H1 (cell line): Measurements from ENCODE around the gene LSM11. TPM values are rescaled to one million over a fixed set of nuclear protein-coding genes. Genes with fewer than 3 reads are reported as not detected.

Experiments
- CTCF ChIA-PET: fragments of 300-600 bp; sonication (Branson Sonifier 250); formaldehyde crosslinking; loops from one replicate; lab custom pipeline; 2021; ENCODE audit not compliant: partially characterized antibody; lab: Charles Lee
- POLR2A ChIA-PET: fragments of 300-600 bp; sonication (Branson Sonifier 250); formaldehyde crosslinking; loops from one replicate; lab custom pipeline; 2021; ENCODE audit warnings: inconsistent platforms; ENCODE audit not compliant: partially characterized antibody; lab: Charles Lee
- DNase-seq, 2 experiments: peaks; one replicate each; pipeline versions ENCODE4 v3.0.0 to v3.0.0-alpha.2; 2010 to 2022; ENCODE audit warnings: low spot score in 2 of 2, low read depth in 1 of 2, mixed read lengths in 1 of 2
- FAIRE-seq: peaks from 2 replicates; lab custom pipeline; 2011; peaks lifted over from hg19 to GRCh38; lab: Jason Lieb, UNC
- H2AFZ ChIP-seq: 2 replicates; pipeline ENCODE4 v1.8.1; 2012; ENCODE audit warnings: low read length, inconsistent platforms
- H2AK5ac ChIP-seq: 2 replicates; pipeline ENCODE4 v1.6.1; 2013; ENCODE audit warnings: low read depth, low read length
- H2BK120ac ChIP-seq: replicated peaks from 2 replicates; pipeline ENCODE3; 2013; ENCODE audit warnings: low read depth, low read length, inconsistent platforms
- H2BK12ac ChIP-seq: 2 replicates; pipeline ENCODE4 v1.6.1; 2013; ENCODE audit warnings: low read depth, low read length
- H2BK15ac ChIP-seq: 2 replicates; pipeline ENCODE4 v1.6.1; 2013; ENCODE audit warnings: low read length
- H2BK20ac ChIP-seq: 2 replicates; pipeline ENCODE4 v1.6.1; 2013; ENCODE audit warnings: low read length
- H2BK5ac ChIP-seq: 2 replicates; pipeline ENCODE4 v1.6.1; 2013; ENCODE audit warnings: low read depth, low read length
- H3K14ac ChIP-seq: 2 replicates; pipeline ENCODE4 v1.6.1; 2013; ENCODE audit warnings: inconsistent platforms; ENCODE audit not compliant: insufficient read length
- H3K18ac ChIP-seq: 2 replicates; pipeline ENCODE4 v1.6.1; 2013; ENCODE audit warnings: low read length; ENCODE audit errors: extremely low read depth
- H3K23ac ChIP-seq: 2 replicates; pipeline ENCODE4 v1.6.1; 2013; ENCODE audit warnings: inconsistent platforms; ENCODE audit not compliant: insufficient read length
- H3K23me2 ChIP-seq: 2 replicates; pipeline ENCODE4 v1.6.1; 2013; ENCODE audit warnings: low read depth, low read length
- H3K27ac ChIP-seq: 2 replicates; pipeline ENCODE4 v1.6.1; 2011; ENCODE audit warnings: low read depth, low read length, inconsistent platforms
- H3K27me3 ChIP-seq, 4 experiments: replicated peaks in 1 of 4; 1 replicate in 1 of 4; 2 replicates in 3 of 4; pipeline versions ENCODE4 v1.6.1 to v1.8.1; 2011 to 2013; ENCODE audit warnings: low read length in 3 of 4, mild to moderate bottlenecking in 3 of 4, inconsistent platforms in 2 of 4, mixed read lengths in 2 of 4, moderate library complexity in 1 of 4; ENCODE audit not compliant: control insufficient read depth in 3 of 4, insufficient read depth in 3 of 4; ENCODE audit errors: extremely low read depth in 1 of 4
- H3K36me3 ChIP-seq, 4 experiments: 2 replicates each; pipeline versions ENCODE4 v1.6.1 to v1.8.1; 2011 to 2013; ENCODE audit warnings: mild to moderate bottlenecking in 4 of 4, low read length in 3 of 4, moderate library complexity in 2 of 4, control low read depth in 1 of 4, inconsistent platforms in 1 of 4; ENCODE audit not compliant: insufficient read depth in 4 of 4, control insufficient read depth in 2 of 4
- H3K4ac ChIP-seq: replicated peaks from 2 replicates; pipeline ENCODE3; 2013; ENCODE audit warnings: low read length, low read depth, mixed read lengths, inconsistent platforms; ENCODE audit not compliant: insufficient read length
- H3K4me1 ChIP-seq, 4 experiments: replicated peaks in 1 of 4; 1 replicate in 1 of 4; 2 replicates in 3 of 4; pipeline versions ENCODE4 v1.6.1 to v1.8.1; 2011 to 2013; ENCODE audit warnings: low read length in 3 of 4, inconsistent platforms in 2 of 4, mixed read lengths in 1 of 4; ENCODE audit not compliant: insufficient read depth in 4 of 4, control insufficient read depth in 3 of 4
- H3K4me2 ChIP-seq, 2 experiments: 2 replicates each; pipeline versions ENCODE4 v1.6.1 to v1.8.1; 2011 to 2013; ENCODE audit warnings: low read depth in 2 of 2, low read length in 2 of 2, control low read depth in 1 of 2, inconsistent platforms in 1 of 2, mild to moderate bottlenecking in 1 of 2; ENCODE audit not compliant: insufficient read depth in 1 of 2
- H3K4me3 ChIP-seq, 4 experiments: fragments of 200-600, 300-600 bp in 1 of 4; sonication (generic), shearing (Covaris generic), sonication (Bioruptor Twin) in 1 of 4; 2 replicates each; pipeline versions ENCODE4 v1.5.1 to v1.8.1; 2011 to 2016; ENCODE audit warnings: low read length in 4 of 4, low read depth in 3 of 4, control low read depth in 2 of 4, inconsistent platforms in 2 of 4, mild to moderate bottlenecking in 2 of 4, mixed read lengths in 1 of 4, moderate library complexity in 1 of 4; ENCODE audit not compliant: insufficient read depth in 2 of 4; ENCODE audit errors: extremely low read depth in 1 of 4
- H3K56ac ChIP-seq: replicated peaks from 2 replicates; pipeline ENCODE3; 2013; ENCODE audit warnings: low read depth, mild to moderate bottlenecking, mixed read lengths, low read length, inconsistent platforms; ENCODE audit not compliant: insufficient read length
- H3K79me1 ChIP-seq: 2 replicates; pipeline ENCODE4 v1.6.1; 2013; ENCODE audit warnings: low read depth, low read length, control low read depth
- H3K79me2 ChIP-seq, 2 experiments: 2 replicates each; pipeline versions ENCODE4 v1.6.1 to v1.8.1; 2012 to 2013; ENCODE audit warnings: low read length in 2 of 2, mild to moderate bottlenecking in 2 of 2, inconsistent platforms in 1 of 2; ENCODE audit not compliant: insufficient read depth in 2 of 2, control insufficient read depth in 1 of 2
- H3K9ac ChIP-seq, 4 experiments: replicated peaks in 1 of 4; 1 replicate in 1 of 4; 2 replicates in 3 of 4; pipeline versions ENCODE4 v1.6.1 to v1.8.1; 2011 to 2013; ENCODE audit warnings: low read depth in 3 of 4, low read length in 3 of 4, control low read depth in 2 of 4, mild to moderate bottlenecking in 2 of 4, moderate library complexity in 2 of 4, inconsistent platforms in 1 of 4; ENCODE audit errors: extremely low read depth in 1 of 4
- H3K9me3 ChIP-seq, 2 experiments: 2 replicates each; pipeline versions ENCODE4 v1.6.1 to v1.8.1; 2012 to 2013; ENCODE audit warnings: mild to moderate bottlenecking in 2 of 2, moderate library complexity in 2 of 2, control low read depth in 1 of 2, inconsistent platforms in 1 of 2, low read depth in 1 of 2, low read length in 1 of 2, mixed read lengths in 1 of 2; ENCODE audit not compliant: insufficient read depth in 2 of 2
- H4K20me1 ChIP-seq, 2 experiments: replicated peaks in 1 of 2; 2 replicates each; pipeline versions ENCODE3 to v1.8.1; 2011 to 2013; ENCODE audit warnings: inconsistent platforms in 2 of 2, low read length in 2 of 2, mild to moderate bottlenecking in 1 of 2; ENCODE audit not compliant: insufficient read depth in 2 of 2, control insufficient read depth in 1 of 2
- H4K5ac ChIP-seq: 2 replicates; pipeline ENCODE4 v1.6.1; 2013; ENCODE audit warnings: low read length, low read depth, mixed read lengths, inconsistent platforms; ENCODE audit not compliant: insufficient read length
- H4K8ac ChIP-seq: 2 replicates; pipeline ENCODE4 v1.8.0; 2013; ENCODE audit warnings: mild to moderate bottlenecking, moderate library complexity, low read length, inconsistent platforms; ENCODE audit not compliant: insufficient read depth; ENCODE audit errors: extremely low read depth
- H4K91ac ChIP-seq: replicated peaks from 2 replicates; pipeline ENCODE3; 2013; ENCODE audit warnings: low read length, mixed read lengths, inconsistent platforms; ENCODE audit not compliant: insufficient read length
- BACH1 ChIP-seq: IDR thresholded peaks from 2 replicates; pipeline ENCODE4 v1.6.1; 2012; ENCODE audit warnings: low read length, improper control_type of control experiment
- CHD2 ChIP-seq: IDR thresholded peaks from 2 replicates; pipeline ENCODE4 v1.6.1; 2012; ENCODE audit warnings: low read length, improper control_type of control experiment
- POLR2A ChIP-seq, 2 experiments: IDR thresholded peaks; 1 replicate in 1 of 2; 2 replicates in 1 of 2; pipeline ENCODE4 v1.6.1; 2011; ENCODE audit warnings: low read depth in 2 of 2, low read length in 2 of 2, mild to moderate bottlenecking in 2 of 2; ENCODE audit errors: control extremely low read depth in 1 of 2
- RXRA ChIP-seq: IDR thresholded peaks from 2 replicates; pipeline ENCODE4 v1.6.1; 2011; ENCODE audit warnings: low read depth, mild to moderate bottlenecking, low read length, moderate library complexity; ENCODE audit not compliant: insufficient read depth
- SIX5 ChIP-seq: IDR thresholded peaks from 2 replicates; pipeline ENCODE4 v1.6.1; 2011; ENCODE audit warnings: mild to moderate bottlenecking, low read depth, low read length
- SP2 ChIP-seq: IDR thresholded peaks from 2 replicates; pipeline ENCODE4 v1.6.1; 2012; ENCODE audit warnings: mild to moderate bottlenecking, low read length, inconsistent platforms
- WGBS, 2 experiments: shearing (Covaris generic) in 1 of 2; methylation state at CpG; one replicate each; pipeline versions ENCODE4 v1.1.6 to v1.1.7; 2013 to 2015; ENCODE audit warnings: low lambda C conversion rate in 2 of 2, mixed read lengths in 2 of 2, inconsistent platforms in 1 of 2, low coverage in 1 of 2, missing lambda C conversion rate in 1 of 2; ENCODE audit not compliant: insufficient replicate concordance in 2 of 2, insufficient coverage in 1 of 2, insufficient read length in 1 of 2; ENCODE audit errors: extremely low coverage in 1 of 2, missing lambda C conversion rate in 1 of 2; 5-methylcytosine and 5-hydroxymethylcytosine counted together
- polyA plus RNA-seq, 7 experiments: library from polyadenylated mRNA; depleted of rRNA in 3 of 7; stranded (reverse) in 5 of 7; unstranded in 2 of 7; fragments of >200 nt in 5 of 7; fragments of 200-250 nt in 2 of 7; gene quantifications; 1 replicate in 5 of 7; 2 replicates in 1 of 7; 4 replicates in 1 of 7; pipeline versions ENCODE4 v1.2.1 to v1.2.3, GENCODE V29; 2011 to 2013; ENCODE audit warnings: missing spikeins in 2 of 7, mixed read lengths in 2 of 7
- total RNA-seq: library from RNA; stranded (reverse); fragmentation: NEBNext Ultra II Directional; extraction: Animal tissue kit (Norgen Biotek cat#: 25700); gene quantifications from 2 replicates; pipeline ENCODE4 v1.2.1, GENCODE V29; 2021
- TF ChIP-seq, protein P1 (sequence below): IDR thresholded peaks from 2 replicates; pipeline ENCODE4 v1.6.1; 2011; ENCODE audit warnings: low read depth, mild to moderate bottlenecking, low read length; ENCODE audit not compliant: insufficient read depth

Gene LSM11
- total and polyA plus RNA-seq, 2 of the 8 experiments (the other 6 are each of a cell fraction or from before 2014, with no cell fraction given) = 1.8 to 3.9 TPM

DNA sequence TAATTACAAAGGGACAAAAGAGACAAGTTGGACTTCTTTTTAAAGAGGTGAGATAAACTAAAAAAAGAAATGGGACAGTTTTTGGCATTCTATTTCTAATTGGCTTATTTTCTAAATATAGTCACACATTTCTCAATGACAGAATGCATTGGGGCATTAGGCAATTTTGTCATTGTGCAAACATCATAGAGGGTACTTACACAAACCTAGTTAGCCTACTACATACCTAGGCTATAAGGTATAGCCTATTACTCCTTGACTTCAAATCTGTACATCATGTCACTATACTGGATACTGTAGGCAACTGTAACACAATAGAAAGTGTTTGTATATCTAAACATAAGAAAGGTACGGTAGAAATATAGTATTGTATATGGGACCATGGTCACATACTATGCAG, 56.1 kb downstream of the LSM11 start:
- Histone ChIP-seq H3K4ac (no peak overlapping the region), H4K5ac (no peak overlapping the region), H3K56ac (no peak overlapping the region), H3K4me2 (no peak overlapping the region), H4K20me1 (no peaks in the 10 kb centered on the region), H4K8ac (no peak overlapping the region), H2BK12ac (no peak overlapping the region), H3K4me1 (no peaks in the 10 kb centered on the region), H3K23me2 (no peaks in the 10 kb centered on the region), H3K36me3 (peaks cover 2 to 29% (median 7%) of the 10 kb centered on the region in 4 experiments; a peak in 7 of 8 replicates), H2BK20ac (no peak overlapping the region), H2BK120ac (no peak overlapping the region), H3K18ac (no peak overlapping the region), H2AK5ac (no peak overlapping the region), H2BK15ac (no peak overlapping the region), H3K79me1 (no peaks in the 10 kb centered on the region), H3K9ac (no peak overlapping the region), H3K27ac (no peak overlapping the region), H3K14ac (no peak overlapping the region), H3K9me3 (no peaks in the 10 kb centered on the region), H3K79me2 (no peaks in the 10 kb centered on the region), H3K27me3 (no peaks in the 10 kb centered on the region), H2AFZ (no peak overlapping the region), H4K91ac (no peak overlapping the region), H3K23ac (no peak overlapping the region), H2BK5ac (no peak overlapping the region), H3K4me3 (no peak overlapping the region)
- FAIRE-seq (no peak), DNase-seq (no peak)
- CTCF ChIA-PET = interaction anchor here (1.7 kb wide), 1 partner anchor 13 kb away, joined by 5 read pairs; no protein-coding TSS in a partner anchor
- POLR2A ChIA-PET = no interaction called here
- TF ChIP-seq SIX5 (no peak), BACH1 (no peak), RXRA (no peak), SP2 (no peak), POLR2A (IDR thresholded peaks at IDR 0.05; ENCODE audit: control extremely low read depth in 1 of 2, low read depth in 2 of 2, low read length in 2 of 2) (no peak), CHD2 (no peak)
- TF ChIP-seq, protein P1, sequence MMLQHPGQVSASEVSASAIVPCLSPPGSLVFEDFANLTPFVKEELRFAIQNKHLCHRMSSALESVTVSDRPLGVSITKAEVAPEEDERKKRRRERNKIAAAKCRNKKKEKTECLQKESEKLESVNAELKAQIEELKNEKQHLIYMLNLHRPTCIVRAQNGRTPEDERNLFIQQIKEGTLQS = no peak
- 84% methylated on average over 1 of the region's 1 CpG; no CpG with 5 or more reads in 1 of the 2 experiments for WGBS, 2 experiments
